Measurements from ENCODE around the gene CEBPA. TPM values are rescaled to one million over a fixed set of nuclear protein-coding genes. Genes with fewer than 3 reads are reported as not detected.

The CEBPA gene
- total and polyA plus RNA-seq, 2 experiments from 2014 or later: 0.50 to 2.6 TPM

DNA sequence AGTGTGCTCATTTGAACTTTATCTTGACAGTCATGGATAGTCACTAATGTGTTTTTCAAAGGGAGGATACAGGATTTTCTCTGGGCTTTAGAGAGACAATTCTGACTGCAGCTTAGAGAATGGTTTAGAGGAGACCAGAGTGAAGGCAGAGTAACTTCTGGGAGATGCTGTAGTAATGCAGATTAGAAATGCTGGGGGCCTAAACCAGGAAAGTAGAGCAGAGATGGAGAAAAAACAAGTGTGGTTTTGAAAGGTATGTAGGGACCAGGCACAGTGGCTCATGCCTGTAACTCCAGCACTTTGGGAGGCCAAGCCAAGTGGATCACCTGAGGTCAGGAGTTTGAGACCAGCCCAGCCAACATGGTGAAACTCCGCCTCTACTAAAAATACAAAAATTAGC is 18.3 kb upstream of the CEBPA start:
- peaks cover 4% of the 10 kb centered on the region for H3K27me3 Mint-ChIP-seq (ENCODE audit: insufficient read depth, low read depth, poor library complexity)

More for the DNA sequence above, 18.3 kb upstream of the CEBPA start:
- H3F3A ChIP-seq (replicated peaks; ENCODE audit: low read depth): no peaks in the 10 kb centered on the region
- H2AFZ ChIP-seq: no peak overlapping the region
- H3K4me1 ChIP-seq (ENCODE audit: insufficient read depth): no peaks in the 10 kb centered on the region
- TF ChIP-seq NANOG (IDR thresholded peaks at IDR 0.05; ENCODE audit: borderline replicate concordance) (no peak), ZNF114 (CRISPR knock-in tag; IDR thresholded peaks at IDR 0.05) (no peak), EZH2phosphoT487 (IDR thresholded peaks at IDR 0.05; ENCODE audit: unreplicated experiment) (no peak), JUNB (IDR thresholded peaks at IDR 0.05; ENCODE audit: unreplicated experiment) (no peak), ZNF331 (CRISPR knock-in tag; IDR thresholded peaks at IDR 0.05; ENCODE audit: low read depth) (no peak), CREB1 (CRISPR knock-in tag; IDR thresholded peaks at IDR 0.05; ENCODE audit: low read depth) (no peak)
- TF ChIP-seq, protein P1, sequence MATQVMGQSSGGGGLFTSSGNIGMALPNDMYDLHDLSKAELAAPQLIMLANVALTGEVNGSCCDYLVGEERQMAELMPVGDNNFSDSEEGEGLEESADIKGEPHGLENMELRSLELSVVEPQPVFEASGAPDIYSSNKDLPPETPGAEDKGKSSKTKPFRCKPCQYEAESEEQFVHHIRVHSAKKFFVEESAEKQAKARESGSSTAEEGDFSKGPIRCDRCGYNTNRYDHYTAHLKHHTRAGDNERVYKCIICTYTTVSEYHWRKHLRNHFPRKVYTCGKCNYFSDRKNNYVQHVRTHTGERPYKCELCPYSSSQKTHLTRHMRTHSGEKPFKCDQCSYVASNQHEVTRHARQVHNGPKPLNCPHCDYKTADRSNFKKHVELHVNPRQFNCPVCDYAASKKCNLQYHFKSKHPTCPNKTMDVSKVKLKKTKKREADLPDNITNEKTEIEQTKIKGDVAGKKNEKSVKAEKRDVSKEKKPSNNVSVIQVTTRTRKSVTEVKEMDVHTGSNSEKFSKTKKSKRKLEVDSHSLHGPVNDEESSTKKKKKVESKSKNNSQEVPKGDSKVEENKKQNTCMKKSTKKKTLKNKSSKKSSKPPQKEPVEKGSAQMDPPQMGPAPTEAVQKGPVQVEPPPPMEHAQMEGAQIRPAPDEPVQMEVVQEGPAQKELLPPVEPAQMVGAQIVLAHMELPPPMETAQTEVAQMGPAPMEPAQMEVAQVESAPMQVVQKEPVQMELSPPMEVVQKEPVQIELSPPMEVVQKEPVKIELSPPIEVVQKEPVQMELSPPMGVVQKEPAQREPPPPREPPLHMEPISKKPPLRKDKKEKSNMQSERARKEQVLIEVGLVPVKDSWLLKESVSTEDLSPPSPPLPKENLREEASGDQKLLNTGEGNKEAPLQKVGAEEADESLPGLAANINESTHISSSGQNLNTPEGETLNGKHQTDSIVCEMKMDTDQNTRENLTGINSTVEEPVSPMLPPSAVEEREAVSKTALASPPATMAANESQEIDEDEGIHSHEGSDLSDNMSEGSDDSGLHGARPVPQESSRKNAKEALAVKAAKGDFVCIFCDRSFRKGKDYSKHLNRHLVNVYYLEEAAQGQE (IDR thresholded peaks at IDR 0.05; ENCODE audit: unreplicated experiment): no peak
- TF ChIP-seq, protein P2, sequence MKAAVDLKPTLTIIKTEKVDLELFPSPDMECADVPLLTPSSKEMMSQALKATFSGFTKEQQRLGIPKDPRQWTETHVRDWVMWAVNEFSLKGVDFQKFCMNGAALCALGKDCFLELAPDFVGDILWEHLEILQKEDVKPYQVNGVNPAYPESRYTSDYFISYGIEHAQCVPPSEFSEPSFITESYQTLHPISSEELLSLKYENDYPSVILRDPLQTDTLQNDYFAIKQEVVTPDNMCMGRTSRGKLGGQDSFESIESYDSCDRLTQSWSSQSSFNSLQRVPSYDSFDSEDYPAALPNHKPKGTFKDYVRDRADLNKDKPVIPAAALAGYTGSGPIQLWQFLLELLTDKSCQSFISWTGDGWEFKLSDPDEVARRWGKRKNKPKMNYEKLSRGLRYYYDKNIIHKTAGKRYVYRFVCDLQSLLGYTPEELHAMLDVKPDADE (IDR thresholded peaks at IDR 0.05): no peak
- TF ChIP-seq, protein P3, sequence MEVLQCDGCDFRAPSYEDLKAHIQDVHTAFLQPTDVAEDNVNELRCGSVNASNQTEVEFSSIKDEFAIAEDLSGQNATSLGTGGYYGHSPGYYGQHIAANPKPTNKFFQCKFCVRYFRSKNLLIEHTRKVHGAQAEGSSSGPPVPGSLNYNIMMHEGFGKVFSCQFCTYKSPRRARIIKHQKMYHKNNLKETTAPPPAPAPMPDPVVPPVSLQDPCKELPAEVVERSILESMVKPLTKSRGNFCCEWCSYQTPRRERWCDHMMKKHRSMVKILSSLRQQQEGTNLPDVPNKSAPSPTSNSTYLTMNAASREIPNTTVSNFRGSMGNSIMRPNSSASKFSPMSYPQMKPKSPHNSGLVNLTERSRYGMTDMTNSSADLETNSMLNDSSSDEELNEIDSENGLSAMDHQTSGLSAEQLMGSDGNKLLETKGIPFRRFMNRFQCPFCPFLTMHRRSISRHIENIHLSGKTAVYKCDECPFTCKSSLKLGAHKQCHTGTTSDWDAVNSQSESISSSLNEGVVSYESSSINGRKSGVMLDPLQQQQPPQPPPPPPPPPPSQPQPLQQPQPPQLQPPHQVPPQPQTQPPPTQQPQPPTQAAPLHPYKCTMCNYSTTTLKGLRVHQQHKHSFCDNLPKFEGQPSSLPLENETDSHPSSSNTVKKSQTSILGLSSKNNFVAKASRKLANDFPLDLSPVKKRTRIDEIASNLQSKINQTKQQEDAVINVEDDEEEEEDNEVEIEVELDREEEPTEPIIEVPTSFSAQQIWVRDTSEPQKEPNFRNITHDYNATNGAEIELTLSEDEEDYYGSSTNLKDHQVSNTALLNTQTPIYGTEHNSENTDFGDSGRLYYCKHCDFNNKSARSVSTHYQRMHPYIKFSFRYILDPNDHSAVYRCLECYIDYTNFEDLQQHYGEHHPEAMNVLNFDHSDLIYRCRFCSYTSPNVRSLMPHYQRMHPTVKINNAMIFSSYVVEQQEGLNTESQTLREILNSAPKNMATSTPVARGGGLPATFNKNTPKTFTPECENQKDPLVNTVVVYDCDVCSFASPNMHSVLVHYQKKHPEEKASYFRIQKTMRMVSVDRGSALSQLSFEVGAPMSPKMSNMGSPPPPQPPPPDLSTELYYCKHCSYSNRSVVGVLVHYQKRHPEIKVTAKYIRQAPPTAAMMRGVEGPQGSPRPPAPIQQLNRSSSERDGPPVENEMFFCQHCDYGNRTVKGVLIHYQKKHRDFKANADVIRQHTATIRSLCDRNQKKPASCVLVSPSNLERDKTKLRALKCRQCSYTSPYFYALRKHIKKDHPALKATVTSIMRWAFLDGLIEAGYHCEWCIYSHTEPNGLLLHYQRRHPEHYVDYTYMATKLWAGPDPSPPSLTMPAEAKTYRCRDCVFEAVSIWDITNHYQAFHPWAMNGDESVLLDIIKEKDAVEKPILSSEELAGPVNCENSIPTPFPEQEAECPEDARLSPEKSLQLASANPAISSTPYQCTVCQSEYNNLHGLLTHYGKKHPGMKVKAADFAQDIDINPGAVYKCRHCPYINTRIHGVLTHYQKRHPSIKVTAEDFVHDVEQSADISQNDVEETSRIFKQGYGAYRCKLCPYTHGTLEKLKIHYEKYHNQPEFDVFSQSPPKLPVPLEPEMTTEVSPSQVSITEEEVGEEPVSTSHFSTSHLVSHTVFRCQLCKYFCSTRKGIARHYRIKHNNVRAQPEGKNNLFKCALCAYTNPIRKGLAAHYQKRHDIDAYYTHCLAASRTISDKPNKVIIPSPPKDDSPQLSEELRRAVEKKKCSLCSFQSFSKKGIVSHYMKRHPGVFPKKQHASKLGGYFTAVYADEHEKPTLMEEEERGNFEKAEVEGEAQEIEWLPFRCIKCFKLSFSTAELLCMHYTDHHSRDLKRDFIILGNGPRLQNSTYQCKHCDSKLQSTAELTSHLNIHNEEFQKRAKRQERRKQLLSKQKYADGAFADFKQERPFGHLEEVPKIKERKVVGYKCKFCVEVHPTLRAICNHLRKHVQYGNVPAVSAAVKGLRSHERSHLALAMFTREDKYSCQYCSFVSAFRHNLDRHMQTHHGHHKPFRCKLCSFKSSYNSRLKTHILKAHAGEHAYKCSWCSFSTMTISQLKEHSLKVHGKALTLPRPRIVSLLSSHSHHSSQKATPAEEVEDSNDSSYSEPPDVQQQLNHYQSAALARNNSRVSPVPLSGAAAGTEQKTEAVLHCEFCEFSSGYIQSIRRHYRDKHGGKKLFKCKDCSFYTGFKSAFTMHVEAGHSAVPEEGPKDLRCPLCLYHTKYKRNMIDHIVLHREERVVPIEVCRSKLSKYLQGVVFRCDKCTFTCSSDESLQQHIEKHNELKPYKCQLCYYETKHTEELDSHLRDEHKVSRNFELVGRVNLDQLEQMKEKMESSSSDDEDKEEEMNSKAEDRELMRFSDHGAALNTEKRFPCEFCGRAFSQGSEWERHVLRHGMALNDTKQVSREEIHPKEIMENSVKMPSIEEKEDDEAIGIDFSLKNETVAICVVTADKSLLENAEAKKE (CRISPR knock-in tag; IDR thresholded peaks at IDR 0.05): no peak
- TF ChIP-seq, protein P4, sequence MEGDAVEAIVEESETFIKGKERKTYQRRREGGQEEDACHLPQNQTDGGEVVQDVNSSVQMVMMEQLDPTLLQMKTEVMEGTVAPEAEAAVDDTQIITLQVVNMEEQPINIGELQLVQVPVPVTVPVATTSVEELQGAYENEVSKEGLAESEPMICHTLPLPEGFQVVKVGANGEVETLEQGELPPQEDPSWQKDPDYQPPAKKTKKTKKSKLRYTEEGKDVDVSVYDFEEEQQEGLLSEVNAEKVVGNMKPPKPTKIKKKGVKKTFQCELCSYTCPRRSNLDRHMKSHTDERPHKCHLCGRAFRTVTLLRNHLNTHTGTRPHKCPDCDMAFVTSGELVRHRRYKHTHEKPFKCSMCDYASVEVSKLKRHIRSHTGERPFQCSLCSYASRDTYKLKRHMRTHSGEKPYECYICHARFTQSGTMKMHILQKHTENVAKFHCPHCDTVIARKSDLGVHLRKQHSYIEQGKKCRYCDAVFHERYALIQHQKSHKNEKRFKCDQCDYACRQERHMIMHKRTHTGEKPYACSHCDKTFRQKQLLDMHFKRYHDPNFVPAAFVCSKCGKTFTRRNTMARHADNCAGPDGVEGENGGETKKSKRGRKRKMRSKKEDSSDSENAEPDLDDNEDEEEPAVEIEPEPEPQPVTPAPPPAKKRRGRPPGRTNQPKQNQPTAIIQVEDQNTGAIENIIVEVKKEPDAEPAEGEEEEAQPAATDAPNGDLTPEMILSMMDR (conservative IDR thresholded peaks at IDR 0.05; ENCODE audit: low read depth in 2 of 2): no peak
- no peaks in the 10 kb centered on the region for H3K27me3 ChIP-seq (ENCODE audit: insufficient read depth)
- peaks cover 25% of the 10 kb centered on the region; the same call in 2 of the 3 replicates for H3K9me3 Mint-ChIP-seq
- no peak overlapping the region for H3K27ac ChIP-seq (ENCODE audit: low read depth)
- DNase-seq (ENCODE audit: low spot score): no peak
- H3K79me2 ChIP-seq (replicated peaks; ENCODE audit: insufficient read depth): no peaks in the 10 kb centered on the region
- H3K36me3 Mint-ChIP-seq (ENCODE audit: low read depth): peaks cover 15% of the 10 kb centered on the region; the same call in 2 of the 3 replicates
- no peaks in the 10 kb centered on the region for H3K4me1 Mint-ChIP-seq
- no peaks in the 10 kb centered on the region for H3K9me2 ChIP-seq (ENCODE audit: insufficient read depth)
- no peaks in the 10 kb centered on the region for H3K36me3 ChIP-seq (ENCODE audit: insufficient read depth)
- H4K20me1 ChIP-seq (replicated peaks; ENCODE audit: insufficient read depth): no peaks in the 10 kb centered on the region
- H3K4me3 ChIP-seq: no peak overlapping the region
- H3K27ac Mint-ChIP-seq: no peak overlapping the region
- ATAC-seq: no peak
- no peak overlapping the region for H3K4me2 ChIP-seq
- H3K4me3 Mint-ChIP-seq: no peak overlapping the region

Data from GM23338 (cell line).